Measurements from ENCODE around the gene MSANTD3. TPM values are rescaled to one million over a fixed set of nuclear protein-coding genes. Genes with fewer than 3 reads are reported as not detected.

MSANTD3 gene
- total and polyA plus RNA-seq, 2 donors from 2014 or later: 14.3 to 16.7 TPM

- Histone ChIP-seq H3K27ac (ENCODE audit: low read depth in 2 of 2, low read length in 2 of 2) (peak overlapping the region in 1 of 2 donors; percentile 72), H3K9ac (ENCODE audit: low read length in 3 of 3) (no peak overlapping the region), H3K9me3 (ENCODE audit: control insufficient read depth in 2 of 3, insufficient read depth in 1 of 3, low read length in 3 of 3) (no peaks in the 10 kb centered on the region), H3K4me3 (ENCODE audit: low read length in 3 of 3) (no peak overlapping the region), H3K36me3 (ENCODE audit: control insufficient read depth in 2 of 3, insufficient read depth in 3 of 3, low read length in 3 of 3) (no peaks in the 10 kb centered on the region), H3K4me1 (ENCODE audit: control insufficient read depth in 2 of 3, insufficient read depth in 2 of 3, low read depth in 1 of 3, low read length in 3 of 3) (peaks cover 0 to 17% (median 0%) of the 10 kb centered on the region in 3 donors), H3K27me3 (ENCODE audit: control insufficient read depth, insufficient read depth, low read length) (no peaks in the 10 kb centered on the region)
- TF ChIP-seq CTCF (IDR thresholded peaks at IDR 0.05; ENCODE audit: borderline replicate concordance, extremely low read depth, insufficient read depth): no peak
- no peak for FAIRE-seq
- intact Hi-C loops (cut with DNase I): no loop called here
- no peak for DNase-seq
Measured at GRCh38 chr9:100428871-100429654, 2.1 kb downstream of the MSANTD3 start.

- Histone ChIP-seq H3K36me3 (ENCODE audit: control insufficient read depth in 2 of 3, insufficient read depth in 3 of 3, low read length in 3 of 3) (no peaks in the 10 kb centered on the region), H3K9me3 (ENCODE audit: control insufficient read depth in 2 of 3, insufficient read depth in 1 of 3, low read length in 3 of 3) (no peaks in the 10 kb centered on the region), H3K27me3 (ENCODE audit: control insufficient read depth, insufficient read depth, low read length) (no peaks in the 10 kb centered on the region), H3K27ac (ENCODE audit: low read depth in 2 of 2, low read length in 2 of 2) (no peak overlapping the region), H3K4me3 (ENCODE audit: low read length in 3 of 3) (no peak overlapping the region), H3K4me1 (ENCODE audit: control insufficient read depth in 2 of 3, insufficient read depth in 2 of 3, low read depth in 1 of 3, low read length in 3 of 3) (peaks cover 0 to 17% (median 0%) of the 10 kb centered on the region in 3 donors), H3K9ac (ENCODE audit: low read length in 3 of 3) (no peak overlapping the region)
- TF ChIP-seq CTCF (IDR thresholded peaks at IDR 0.05; ENCODE audit: borderline replicate concordance, extremely low read depth, insufficient read depth): no peak
- intact Hi-C loops (cut with DNase I): no loop called here
- no peak for FAIRE-seq
- DNase-seq: no peak
Measured at GRCh38 chr9:100430286-100430940, 3.5 kb downstream of the MSANTD3 start.

GRCh38 chr9:100431886-100432285 is 4.9 kb downstream of the MSANTD3 start:
- Histone ChIP-seq H3K9ac (ENCODE audit: low read length in 3 of 3) (no peak overlapping the region), H3K4me3 (ENCODE audit: low read length in 3 of 3) (no peak overlapping the region), H3K27me3 (ENCODE audit: control insufficient read depth, insufficient read depth, low read length) (no peaks in the 10 kb centered on the region), H3K27ac (ENCODE audit: low read depth in 2 of 2, low read length in 2 of 2) (peak overlapping the region in 1 of 2 donors; percentile 30), H3K36me3 (ENCODE audit: control insufficient read depth in 2 of 3, insufficient read depth in 3 of 3, low read length in 3 of 3) (no peaks in the 10 kb centered on the region), H3K4me1 (ENCODE audit: control insufficient read depth in 2 of 3, insufficient read depth in 2 of 3, low read depth in 1 of 3, low read length in 3 of 3) (peaks cover 0 to 12% (median 0%) of the 10 kb centered on the region in 3 donors), H3K9me3 (ENCODE audit: control insufficient read depth in 2 of 3, insufficient read depth in 1 of 3, low read length in 3 of 3) (no peaks in the 10 kb centered on the region)
- no peak for DNase-seq
- no peak for FAIRE-seq
- TF ChIP-seq CTCF (IDR thresholded peaks at IDR 0.05; ENCODE audit: borderline replicate concordance, extremely low read depth, insufficient read depth): no peak
- intact Hi-C loops (cut with DNase I): no loop called here

Data from kidney (tissue), 14 donors.